Stimulated activated CD8-positive, alpha-beta memory T cell treated with anti-CD3 and anti-CD28 coated beads, Interleukin-12 subunit alpha, Interleukin-12 subunit beta, amount 100 ng/mL, for 1 hour (primary cell): ENCODE measurements around the gene IFNA13.

Experiments used
- DNase-seq: peaks from one replicate; pipeline ENCODE4 v3.0.0-alpha.2; 2020; ENCODE audit warnings: low read depth

IFNA13 gene

GRCh38 chr9:21357479-21358460 lies 10.1 kb downstream of the IFNA13 start:
- no peak for DNase-seq

DNA sequence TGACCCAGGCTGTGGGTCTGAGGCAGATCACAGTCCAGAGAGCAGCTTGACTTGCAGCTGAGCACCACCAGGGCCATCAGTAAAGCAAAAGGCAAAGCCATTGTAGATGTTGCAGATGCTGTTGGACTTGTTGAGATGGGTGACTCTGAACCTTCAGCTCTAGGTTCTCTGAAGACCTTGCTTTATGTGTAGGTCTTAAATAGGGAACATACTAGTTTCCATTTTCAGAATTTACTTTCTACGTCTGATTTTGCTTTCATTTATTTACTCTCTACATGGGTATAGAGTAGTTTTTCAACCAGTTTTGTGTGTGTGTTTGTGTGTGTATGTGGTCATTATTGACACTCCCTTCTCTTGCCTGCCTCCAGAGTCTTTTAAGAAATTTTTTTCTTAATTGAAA lies 17.1 kb downstream of the IFNA13 start, which contains the start of gene IFNA6:
Gene IFNA6, minus strand, starts transcription at position 101 of the 400 bp plus-strand sequence. Its CDS starts 0 bp downstream, at position 101.
- no peak for DNase-seq

DNA sequence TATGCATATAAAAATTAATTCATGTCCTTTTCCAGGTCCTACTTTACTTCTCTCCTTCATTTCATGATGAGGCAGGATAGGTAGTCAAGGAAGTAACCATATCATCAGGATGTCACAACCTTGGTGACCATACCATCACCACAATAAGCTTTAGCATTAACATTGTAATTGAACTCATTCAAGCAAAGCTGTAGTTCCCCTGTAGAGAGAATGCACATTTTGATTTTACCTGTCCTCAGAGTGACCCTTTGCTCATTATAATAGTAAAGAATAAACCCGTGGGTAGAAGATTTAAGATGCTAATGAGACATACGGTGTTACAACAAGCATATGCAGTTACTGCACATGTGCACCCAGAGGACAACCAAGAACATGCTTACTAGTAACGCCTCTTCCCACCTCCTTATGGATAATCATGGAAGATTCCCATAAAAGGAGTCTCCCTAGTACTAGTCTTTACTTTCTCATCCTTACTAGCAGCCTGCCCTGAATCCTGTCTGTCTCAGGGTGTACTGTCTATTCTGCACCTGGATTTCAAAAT lies 19.4 kb downstream of the IFNA13 start:
- DNase-seq = no peak

DNA sequence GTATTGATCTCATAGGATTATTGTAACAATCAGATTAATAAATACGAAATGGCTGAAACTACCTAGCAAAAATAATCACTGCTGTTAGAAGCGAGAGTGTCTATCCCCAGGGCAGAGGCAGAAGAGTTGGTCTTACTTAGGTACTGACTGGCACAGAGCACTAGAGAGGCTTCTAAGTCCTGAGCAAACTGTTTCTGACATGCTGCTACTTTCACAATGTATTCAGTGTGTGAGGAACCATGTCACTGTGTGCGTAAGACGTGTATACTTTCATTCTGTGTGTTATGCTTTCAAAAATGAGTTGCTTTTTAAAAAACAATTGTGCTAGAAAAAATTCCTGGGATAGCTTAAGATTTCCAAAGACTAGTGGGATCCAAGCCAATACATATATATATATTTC lies 27.1 kb downstream of the IFNA13 start:
- no peak for DNase-seq

- DNase-seq = no peak
Observed at GRCh38 chr9:21336457-21336856, 31.4 kb downstream of the IFNA13 start.

DNA sequence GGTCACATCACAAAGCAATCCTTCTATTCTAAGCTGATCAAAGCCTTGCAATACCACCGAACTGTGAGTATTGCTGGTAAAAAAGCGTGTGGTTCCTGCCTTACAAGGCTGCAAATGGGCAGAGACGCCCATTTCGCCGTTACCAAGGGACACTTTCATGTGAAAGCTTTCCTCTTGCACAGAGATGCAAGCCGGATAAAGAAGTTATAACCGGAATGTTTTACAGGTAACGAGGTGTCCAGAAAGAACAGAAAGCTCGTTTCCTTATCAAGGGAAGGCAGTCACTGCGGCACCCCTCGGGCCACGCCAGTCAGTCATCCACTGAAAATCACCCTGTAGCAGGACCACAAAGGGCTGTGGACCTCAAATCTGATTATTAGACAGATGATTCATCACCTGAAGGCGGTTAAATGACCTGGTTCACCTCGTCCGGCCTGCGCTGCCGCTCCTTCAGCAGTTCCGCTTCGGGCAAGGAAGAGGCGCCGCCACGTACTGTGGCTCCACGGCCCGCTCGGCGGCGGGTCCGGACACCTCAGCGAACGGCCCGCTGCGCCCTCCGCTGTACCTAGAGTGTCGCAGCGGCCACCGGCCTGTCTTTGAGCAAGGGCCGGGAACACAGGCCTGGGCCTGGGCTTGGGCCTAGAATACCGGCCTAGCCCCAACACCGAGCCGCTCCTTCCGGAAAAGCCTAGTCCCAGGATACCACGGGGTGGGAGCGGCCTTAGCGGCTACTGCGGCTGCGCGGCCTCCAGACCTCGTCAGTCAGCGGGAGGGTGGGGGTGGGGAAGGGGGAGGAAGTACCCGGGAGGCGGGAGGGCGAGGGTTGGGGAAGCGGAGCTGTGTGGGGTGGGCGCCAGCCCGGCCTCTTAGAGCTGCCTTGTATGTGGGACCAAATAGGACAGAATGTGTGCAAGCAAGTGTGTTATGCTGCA lies 32.9 kb downstream of the IFNA13 start, which contains the start of gene KLHL9:
Gene KLHL9, minus strand, starts transcription at position 704 of the 932 bp plus-strand sequence. Its CDS starts 545 bp downstream, at position 159.
- peak; percentile 79 for DNase-seq

- no peak for DNase-seq
Observed at GRCh38 chr9:21333226-21333625, 34.6 kb downstream of the IFNA13 start.

DNA sequence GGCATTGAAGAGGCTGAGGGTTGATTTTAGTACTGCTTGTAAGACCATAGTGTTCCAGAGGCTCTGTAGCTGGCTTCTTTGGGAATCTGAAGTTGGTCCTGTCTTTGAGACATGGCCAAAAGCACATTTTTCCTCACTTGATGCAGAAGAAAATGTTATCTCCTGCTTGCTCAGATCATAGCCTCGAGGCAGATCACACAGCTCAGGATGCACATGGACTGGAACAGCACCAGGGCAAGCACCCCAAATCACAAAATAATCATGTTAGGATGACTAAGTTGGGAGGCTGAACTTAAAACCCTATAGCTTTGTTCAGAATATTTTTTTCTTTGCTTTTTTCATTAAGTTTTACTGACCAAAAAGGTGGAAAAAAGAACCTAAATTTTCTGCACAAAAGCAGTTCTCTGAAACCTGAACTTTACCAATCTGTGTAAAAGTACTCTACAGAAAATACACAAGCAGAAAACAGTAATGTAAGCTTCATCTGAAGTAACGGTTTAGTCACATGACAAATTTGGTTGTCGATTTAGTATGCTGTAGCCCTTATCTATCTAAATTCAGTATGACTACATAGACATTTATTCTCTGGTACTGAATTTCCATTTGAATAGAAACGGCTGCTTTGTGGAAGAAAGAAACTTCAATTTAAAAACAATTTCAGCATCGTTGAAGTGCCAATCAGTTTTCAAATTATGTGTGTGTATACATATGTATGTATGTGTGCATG lies 36.0 kb downstream of the IFNA13 start:
- DNase-seq = no peak

DNA sequence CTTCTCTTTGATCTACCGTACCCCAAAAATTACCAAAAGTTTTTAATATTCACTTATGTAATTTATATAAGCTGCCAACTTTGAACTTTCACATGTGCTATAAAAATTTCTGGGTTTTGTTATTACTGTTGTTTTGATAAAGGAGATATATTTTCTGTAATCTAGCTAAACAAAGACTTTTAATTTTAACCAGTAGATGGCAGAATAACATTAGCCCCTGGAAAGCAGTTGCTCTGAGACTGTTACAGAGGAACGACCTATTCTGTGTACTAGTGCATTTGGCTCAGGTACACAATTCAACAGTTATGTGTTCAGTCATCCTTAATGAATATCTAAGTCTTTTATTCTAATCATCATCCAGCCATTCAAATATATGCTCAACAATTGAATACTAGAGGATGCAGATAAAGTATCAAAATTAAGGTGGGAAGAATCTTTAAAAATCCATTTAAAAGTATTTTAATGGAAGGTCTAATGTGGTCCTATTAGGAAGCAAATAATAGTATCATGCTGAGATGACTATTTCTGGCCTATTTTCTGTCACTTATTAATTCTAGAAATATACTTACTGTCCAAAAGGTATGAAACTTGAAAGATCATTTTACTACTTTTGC lies 41.2 kb downstream of the IFNA13 start:
- DNase-seq = no peak

DNA sequence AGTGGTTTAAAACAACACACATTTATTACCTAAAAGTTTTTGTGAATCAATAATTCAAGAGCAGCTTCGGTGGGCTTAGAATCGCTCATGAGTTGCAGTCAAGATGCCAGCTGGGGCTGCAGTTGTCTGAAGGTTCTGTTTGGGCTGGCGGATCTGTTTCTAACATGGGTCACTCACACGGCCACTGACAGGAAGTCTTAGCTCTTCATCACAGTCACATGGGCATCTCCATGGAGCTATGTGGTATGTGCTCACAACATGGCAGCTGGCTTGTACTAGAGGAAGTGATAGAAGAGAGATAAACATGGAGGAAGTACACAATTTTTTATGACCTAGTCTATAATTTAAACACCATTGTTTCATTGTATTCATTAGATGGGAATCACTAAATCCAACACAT lies 43.8 kb downstream of the IFNA13 start:
- DNase-seq = no peak

- no peak for DNase-seq
Observed at GRCh38 chr9:21322911-21323461, 44.9 kb downstream of the IFNA13 start.

- DNase-seq = no peak
Observed at GRCh38 chr9:21320465-21320864, 47.4 kb downstream of the IFNA13 start.

DNA sequence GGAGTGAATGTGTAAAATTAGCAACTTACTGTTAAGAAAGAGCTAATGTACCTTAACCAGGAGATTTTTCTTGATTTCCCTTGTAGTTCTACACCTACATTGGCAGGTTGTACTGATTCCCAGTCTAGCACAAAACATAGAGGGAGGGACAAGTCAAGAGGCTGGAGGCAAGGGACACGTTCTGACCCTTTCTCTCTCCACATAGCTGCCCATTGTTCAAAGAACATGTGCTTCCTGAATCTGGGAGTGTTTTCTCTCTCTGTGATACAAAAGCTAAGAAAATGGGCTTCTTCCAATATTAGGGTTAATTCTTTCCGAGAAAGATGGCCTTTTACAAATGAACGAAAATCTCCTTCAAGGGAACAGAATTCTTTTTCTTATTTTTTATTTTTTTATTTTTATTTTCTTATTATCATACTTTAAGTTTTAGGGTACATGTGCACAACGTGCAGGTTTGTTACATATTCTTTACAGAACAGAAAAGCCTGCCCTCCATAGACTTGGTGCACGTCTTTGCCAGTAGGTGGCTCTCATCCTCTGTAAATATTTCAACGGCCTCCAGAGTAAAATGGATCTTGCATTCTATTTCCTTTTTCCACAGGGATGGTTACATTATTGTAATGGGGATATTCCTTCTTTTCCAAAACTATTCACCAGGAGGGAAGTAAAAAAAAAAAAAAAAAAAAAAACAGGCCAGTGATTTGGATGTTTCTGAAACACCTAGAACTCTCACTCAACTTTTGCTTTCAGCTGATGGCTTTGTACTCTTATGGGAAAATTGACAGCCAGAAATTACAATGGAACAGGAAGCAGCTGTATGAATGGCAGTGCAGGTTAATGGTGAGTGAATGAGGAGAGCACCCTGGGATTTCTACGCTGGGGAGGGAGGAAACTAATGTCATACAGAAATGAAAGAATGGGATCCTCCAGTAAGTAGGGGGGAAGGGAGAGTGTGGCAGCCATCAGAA lies 49.6 kb downstream of the IFNA13 start:
- DNase-seq = no peak
